Measurements from ENCODE around the gene CCND3. TPM values are rescaled to one million over a fixed set of nuclear protein-coding genes. Genes with fewer than 3 reads are reported as not detected.
A peak's percentile ranks its signal among the peaks of the same experiment; 100 is the strongest.

CCND3 gene
- total RNA-seq, 1 donor from 2014 or later, result 37.6 TPM

DNA sequence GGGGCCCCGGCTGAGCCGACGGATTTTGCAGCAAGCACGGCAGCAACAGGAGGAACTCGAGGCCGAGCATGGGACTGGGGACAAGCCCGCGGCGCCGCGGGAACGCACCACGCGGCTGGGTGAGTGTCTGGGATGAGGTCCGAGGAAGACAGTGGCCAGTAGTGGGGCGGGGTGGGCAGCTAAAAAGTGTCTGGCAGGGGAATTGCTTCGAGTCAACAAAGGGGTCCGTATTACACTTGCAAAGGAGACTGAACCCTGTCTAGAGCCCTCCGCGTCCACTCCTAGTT, 20.0 kb downstream of the CCND3 start:
- DNase-seq (ENCODE audit: low read depth, low spot score), result no peak

DNA sequence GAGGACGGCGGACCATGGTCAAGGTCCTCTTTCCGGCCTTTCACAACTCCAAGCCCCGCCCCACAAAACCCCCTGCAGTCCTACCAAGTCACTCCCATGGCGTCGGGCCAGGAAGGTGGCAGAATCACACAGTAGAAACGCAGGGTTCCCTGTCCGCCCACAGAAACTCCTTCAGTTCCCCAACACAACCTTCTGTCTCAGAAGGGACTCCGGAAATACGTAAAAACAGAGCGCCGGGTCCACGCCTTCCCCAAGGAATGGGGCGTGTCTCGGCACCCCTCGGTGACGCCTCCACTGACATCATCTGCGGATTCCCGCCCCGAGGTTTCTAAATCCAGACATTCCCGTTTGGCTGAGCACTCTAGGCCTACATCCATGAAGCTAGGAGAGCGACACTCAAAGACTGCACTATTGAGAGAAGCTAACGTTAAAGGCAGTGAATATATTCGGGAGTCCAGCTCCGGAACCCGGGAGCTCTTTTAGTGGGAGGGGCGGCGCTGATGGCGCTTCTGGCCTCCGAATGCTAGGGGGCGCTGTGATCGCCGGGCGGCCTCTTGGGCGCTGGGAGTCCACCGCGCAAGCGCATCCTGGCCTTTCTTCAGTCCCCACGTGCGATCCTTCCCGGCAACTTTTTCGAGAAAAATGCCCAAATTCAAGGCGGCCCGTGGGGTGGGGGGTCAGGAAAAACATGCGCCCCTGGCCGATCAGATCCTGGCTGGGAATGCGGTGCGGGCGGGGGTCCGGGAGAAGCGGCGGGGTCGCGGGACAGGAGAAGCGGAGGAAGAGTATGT, 20.5 kb downstream of the CCND3 start, which contains the start of the genes BYSL and MED20:
Gene BYSL, plus strand, starts transcription at position 579 of the 791 bp plus-strand sequence. Its CDS starts 64 bp downstream, at position 643.
Gene MED20, minus strand, starts transcription at position 219 of the 791 bp plus-strand sequence. Its CDS starts 121 bp downstream, at position 98.
- peak; percentile 85 for DNase-seq (ENCODE audit: low read depth, low spot score)

DNA sequence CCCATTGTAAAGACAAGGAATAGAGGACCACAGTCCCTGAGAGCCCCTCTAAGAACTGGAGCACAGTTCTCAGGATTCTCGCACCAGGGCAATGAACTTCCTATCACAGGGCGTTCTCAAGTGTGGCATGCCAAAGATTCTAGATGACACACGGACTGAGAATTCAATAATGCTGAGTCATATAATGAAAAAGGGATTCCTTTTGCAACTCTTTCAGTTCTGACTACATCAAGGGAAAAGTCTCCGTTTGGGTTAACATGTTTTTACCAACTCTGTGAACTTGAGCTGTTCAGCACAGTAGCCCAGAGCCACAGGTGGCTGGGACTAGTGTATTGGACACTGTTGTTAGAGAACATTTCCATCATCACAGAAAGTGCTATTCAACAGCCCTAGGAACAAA, 24.1 kb downstream of the CCND3 start:
- DNase-seq (ENCODE audit: low read depth, low spot score), result peak; percentile 73

DNA sequence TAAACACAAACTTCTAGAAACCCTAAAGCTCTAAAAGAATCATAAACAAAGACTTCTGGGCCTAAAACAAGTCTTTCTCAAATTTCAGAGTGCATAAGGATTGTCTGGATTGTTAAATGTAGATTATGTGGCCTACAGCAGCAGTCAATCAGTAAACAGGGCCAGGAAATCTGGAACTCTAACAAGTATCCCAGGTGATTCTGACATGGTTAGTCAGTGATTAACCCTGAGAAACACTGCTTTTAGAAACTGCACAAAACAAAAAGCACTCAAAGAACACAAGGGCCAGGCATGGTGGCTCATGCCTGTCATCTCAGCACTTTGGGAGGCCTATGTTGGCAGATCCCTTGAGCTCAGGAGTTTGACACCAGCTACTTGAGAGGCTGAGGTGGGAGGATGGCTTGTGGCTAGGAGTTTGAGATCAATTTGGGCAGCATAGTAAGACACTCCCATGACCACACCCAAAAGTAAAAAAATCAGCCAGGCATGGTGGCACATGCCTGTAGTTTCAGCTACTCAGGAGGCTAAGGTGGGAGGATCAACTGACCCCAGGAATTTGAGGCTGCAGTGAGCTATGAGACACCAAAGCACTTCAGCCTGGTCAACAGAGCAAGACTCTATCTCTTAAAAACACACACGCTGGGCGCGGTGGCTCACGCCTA, 26.6 kb downstream of the CCND3 start:
- no peak for DNase-seq (ENCODE audit: low read depth, low spot score)

DNA sequence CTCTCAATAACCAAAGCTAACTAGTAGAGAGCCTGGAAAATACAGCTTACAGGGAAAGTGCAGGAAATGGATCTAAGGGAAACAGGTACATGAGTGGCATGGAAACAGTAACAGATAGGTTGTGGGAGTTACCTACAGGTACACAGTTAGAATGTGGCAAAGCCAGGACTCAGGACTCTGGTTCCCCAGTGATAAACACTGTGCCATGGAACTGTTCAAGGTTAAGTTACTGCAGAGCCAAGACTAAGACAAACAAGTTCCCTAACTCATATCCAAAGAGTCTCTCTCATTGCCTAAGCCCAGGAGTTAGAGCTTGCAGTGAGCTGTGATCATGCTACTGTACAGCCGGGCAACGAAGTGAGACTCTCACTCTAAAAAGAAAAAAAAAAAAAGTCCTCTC, 27.3 kb downstream of the CCND3 start:
- DNase-seq (ENCODE audit: low read depth, low spot score), result no peak

DNA sequence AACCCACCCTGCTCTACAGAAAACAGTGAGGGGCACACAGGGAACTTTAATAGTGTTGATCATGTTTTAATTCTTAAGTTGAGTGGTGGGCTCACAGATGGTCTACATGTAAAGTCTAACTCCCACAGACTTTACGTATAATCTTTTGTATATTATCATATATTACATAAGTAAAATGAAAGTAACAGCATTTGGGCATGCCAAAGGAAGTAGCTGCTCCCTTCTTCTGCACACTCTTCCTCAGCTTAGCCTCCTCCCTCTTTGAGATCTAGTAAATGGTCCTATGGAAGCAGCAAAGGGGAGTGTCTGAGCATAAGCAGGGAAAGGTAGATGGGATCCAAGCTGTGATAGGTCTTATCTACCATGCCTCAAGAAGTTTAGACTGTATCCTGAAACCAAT, 31.9 kb downstream of the CCND3 start:
- no peak for DNase-seq (ENCODE audit: low read depth, low spot score)

DNA sequence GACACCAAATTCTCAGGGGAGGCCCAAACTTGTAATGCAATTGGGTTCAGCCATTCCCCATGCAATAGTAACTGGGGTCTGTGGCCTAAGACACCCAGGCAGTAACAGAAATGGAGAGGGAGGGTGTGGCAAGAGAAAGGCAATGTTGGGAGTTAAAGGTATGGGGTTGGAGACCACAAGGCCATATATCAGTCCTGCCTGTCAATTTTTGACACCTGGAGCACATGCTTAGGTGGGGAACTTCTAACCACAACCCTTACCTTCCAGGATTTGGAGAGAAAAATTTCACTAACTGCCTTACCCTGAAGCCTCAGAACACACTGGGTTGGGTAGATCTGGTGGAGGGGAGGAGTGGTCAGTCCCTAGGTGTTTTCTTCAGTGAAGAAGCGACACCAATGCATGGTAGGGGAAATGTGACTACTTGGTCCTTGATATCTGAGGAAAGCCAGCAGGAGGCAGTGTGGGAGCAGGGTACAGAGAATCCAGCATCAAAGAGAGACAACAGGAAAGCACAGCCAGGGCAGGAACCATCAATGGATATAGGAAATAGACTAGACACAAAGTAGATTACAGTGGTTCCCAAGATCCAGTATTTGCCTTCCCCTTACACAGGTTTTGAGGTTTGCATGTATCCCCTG, 39.6 kb downstream of the CCND3 start:
- DNase-seq (ENCODE audit: low read depth, low spot score), result no peak

DNA sequence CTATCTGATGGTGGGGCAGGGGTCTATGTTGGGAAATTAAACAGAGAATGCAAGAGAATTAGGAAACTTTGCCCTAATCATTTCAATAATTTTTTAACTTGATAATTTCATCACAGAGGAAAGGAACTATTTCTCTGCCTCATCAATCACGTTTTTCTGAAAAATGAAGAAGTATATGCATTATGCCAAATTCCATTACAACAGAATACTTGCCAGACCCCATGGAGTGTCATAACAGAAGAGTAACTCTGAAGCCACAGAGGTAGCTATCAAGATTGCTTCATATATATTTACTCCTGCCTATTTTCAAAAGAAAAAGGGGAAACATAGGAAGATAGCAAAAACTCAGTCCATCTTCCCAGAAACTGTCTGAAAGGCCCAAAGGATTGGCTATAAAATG, 40.7 kb downstream of the CCND3 start:
- DNase-seq (ENCODE audit: low read depth, low spot score), result no peak

DNA sequence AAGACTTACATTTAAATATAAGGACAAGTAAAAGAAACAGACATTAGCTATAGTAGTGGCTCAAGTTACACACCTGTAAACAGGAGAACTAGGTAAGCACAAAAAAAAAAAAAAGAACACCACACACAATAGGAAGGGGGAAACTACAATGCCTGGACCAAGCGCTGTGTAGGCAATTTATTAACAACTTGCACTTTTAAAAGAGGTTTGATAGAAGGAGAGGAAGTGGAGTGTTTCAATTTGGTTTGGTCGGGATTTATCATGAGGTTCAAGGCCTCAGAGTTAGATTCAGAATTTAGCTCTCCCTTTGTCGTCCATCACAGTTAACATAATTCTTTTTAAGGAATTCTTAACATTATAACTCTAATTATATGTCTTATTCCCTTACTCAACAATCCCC, 45.3 kb downstream of the CCND3 start:
- no peak for DNase-seq (ENCODE audit: low read depth, low spot score)

DNA sequence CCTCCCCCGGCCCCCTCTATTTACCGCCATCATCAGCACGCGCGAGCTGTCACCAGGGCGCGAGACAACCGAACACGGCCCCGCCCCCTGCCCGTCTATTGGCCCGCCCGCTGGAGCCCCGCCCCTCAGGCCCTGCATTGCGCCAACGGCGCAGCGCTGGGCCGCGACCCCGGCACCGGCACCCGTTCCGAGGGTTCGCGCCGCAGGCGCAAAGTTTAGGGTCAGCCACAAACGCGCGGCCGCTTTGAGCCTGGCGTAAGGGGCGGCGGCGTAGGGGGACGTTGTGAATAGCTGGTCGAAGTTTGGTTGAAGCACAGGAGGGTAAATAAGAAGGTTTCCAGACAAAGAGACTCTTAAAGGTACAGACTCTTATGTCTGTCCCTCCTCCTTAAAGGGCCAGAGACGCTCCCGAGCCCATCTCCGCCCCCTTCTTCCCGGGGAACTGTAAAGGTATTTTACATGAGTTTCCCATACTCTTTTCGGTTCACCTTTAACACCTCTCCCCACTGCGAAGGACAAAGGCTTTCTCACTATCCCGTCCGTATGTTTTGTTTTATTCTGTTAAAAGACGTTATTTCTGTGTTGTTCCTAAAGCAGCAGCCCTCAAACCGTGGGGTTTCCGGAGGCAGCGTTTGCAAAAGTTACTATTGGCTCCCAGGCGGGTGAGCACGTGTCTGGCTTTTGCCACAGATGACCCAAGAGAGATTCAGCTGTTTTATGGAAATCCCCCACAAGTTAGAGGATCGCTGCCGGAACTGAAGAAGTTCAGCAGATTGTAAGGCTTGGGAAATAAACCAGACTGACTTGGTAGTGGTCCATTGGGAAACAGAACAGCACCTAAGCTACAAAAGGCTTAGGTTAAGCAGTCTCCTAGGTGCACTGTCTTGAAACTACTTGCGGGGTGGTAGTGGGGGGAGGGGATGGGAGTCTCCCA, 46.0 kb downstream of the CCND3 start, which contains the start of gene USP49:
Gene USP49, minus strand, starts transcription at position 76 of the 934 bp plus-strand sequence. CDS start 88,392 bp downstream, outside the sequence.
- DNase-seq (ENCODE audit: low read depth, low spot score), result peak; percentile 66

DNA sequence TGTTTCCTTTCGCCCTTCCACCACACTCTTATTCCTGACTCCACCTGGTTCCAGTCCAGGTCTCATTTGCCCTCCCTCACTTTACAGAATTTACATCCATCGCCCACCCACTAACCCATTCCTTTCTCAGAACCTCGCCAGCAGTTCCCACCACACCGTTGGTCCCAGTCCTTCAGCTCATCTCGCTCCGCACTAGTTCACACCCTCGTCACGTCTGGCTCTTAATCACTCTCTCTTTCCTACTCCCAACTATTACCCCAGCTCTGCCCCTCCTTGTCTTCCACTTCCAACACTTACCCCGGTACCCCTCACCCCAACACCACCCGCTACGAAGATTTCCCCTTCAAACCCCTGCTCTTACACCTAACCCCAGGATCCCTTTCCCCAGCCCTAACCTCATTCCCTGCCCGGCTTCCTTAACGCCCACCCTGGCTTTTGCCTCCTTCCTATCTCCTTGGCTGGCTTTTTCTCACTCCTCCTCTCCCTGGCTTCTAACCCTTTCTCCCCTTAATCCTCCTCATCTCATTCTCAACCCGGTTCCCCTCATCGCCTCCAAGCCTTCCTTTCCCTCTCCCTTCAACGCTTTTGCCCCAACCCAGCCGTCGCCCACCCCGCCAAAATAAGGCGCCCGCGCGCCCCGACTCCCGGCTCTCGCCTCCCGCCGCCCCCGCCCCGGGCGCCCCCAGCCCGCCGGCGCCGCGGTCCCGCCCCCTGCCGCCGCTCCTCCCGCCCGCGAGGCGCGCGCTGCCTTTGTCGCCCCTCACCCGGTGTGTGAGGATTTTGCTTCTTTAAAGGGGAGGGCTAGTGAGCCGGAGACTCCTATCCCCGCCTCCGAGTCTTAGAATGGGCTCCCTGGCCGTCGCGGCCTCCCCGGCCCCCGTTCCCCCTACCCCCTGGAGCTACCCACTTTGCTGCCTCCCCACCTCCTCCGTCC, 47.0 kb downstream of the CCND3 start:
- no peak for DNase-seq (ENCODE audit: low read depth, low spot score)

DNA sequence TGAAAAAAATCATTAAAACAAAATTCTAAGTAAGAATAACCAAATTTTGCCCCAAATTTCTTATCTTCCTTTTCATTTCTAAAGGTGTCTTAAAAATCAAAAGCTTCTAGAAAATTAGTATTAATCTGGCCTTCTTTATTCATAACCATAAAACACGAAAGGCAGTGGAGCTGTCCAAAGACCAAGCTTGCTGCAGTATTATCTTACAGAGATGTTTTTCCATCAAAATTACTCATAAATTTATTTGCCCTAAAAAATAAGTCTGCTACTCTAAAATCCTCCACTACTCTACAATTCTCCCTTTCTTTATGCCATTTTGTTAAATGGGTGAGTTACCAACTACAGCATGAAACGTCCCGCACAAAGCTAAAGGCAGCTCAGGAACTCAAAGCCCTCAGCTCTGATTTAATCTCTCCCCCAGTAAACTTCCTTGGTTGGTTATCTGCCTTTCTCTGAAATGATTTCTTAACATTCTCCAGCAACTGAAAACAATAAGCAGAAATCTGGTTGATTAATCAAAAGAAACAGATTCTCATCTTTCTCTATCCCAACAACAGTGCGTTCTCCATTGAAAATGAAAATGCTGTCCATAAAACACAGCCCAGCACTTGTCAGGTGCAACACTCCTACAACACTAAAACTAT, 48.6 kb downstream of the CCND3 start:
- DNase-seq (ENCODE audit: low read depth, low spot score), result no peak

DNA sequence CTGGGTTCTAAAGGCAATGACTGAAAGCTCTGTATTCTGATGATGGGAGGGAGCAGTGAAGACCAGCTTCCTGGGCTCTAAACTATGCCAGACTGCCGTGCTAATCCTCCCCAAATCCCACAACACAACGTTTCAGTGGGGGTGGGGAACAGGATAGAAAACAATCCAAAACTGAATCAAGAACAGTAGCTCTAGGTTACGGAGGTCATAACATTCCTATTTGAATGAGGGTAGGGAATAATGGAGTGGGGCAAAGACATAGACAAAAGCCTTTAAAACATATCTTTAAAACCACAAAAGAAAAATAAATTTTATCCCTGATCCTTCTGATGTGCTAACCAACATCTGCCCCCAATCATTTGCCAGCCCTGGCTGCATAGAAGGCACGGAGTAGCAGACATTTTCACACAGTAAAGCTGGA, 54.3 kb downstream of the CCND3 start:
- no peak for DNase-seq (ENCODE audit: low read depth, low spot score)

DNA sequence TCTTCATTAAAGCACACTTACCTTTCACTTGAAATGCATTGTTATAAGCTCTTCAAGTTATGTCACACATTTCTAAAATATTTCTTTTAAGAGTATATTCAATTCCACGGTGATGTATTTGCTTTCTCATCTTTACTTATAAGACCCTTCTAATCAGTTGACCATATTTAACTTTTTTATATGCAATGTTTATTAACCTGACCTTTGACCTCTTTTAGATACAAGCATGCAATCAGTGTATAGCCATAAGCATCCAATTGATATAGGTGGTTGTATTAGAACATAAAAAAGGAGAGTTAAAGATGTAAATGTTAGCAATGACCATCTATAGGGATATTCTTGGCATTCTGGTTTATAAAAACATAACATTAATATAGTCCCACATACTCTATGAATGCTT, 55.7 kb downstream of the CCND3 start:
- no peak for DNase-seq (ENCODE audit: low read depth, low spot score)

DNA sequence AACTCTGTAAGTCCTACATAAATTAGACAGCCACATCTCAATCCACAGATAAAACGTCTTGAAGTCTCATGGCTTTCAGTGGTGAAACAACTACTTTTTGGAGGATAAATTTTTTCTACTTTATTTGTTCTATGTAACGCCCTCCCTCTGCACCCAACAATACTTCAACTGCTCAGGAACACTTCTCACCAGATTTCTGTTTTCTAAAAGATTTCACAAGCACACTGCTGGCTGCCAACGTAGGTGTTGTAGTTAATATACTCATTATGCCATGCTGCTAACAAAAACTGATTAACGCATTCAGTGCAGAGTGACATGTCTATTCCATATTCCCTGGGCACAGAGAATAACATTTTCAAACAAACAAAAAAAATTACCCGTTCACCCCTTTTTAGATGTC, 56.7 kb downstream of the CCND3 start:
- no peak for DNase-seq (ENCODE audit: low read depth, low spot score)
